ENCODE measurements around the gene STIM1. TPM values are rescaled to one million over a fixed set of nuclear protein-coding genes. Genes with fewer than 3 reads are reported as not detected.

Gene STIM1
- total RNA-seq, 1 experiment from 2014 or later = 15.2 TPM

GRCh38 chr11:3971756-3972404, 116.4 kb downstream of the STIM1 start:
- Histone ChIP-seq H4K5ac (ENCODE audit: insufficient read length, low read depth, low read length) (no peak overlapping the region), H3K9me3 (ENCODE audit: control insufficient read depth, low read depth, low read length) (no peaks in the 10 kb centered on the region), H3K79me1 (ENCODE audit: insufficient read depth, low read depth, low read length, poor library complexity, severe bottlenecking) (no peaks in the 10 kb centered on the region), H4K20me1 (ENCODE audit: control insufficient read depth, insufficient read depth, insufficient read length) (no peaks in the 10 kb centered on the region), H2BK15ac (ENCODE audit: low read depth, low read length) (no peak overlapping the region), H2AK5ac (ENCODE audit: insufficient read length, low read length) (no peak overlapping the region), H3K27me3 (ENCODE audit: insufficient read depth, low read length) (no peaks in the 10 kb centered on the region), H3K23ac (ENCODE audit: insufficient read length, low read depth, low read length) (no peak overlapping the region), H2BK12ac (ENCODE audit: insufficient read length, low read depth, low read length) (no peak overlapping the region), H4K8ac (replicated peaks; ENCODE audit: insufficient read length, low read depth, low read length) (no peak overlapping the region), H3K56ac (ENCODE audit: insufficient read length, low read depth, low read length) (no peak overlapping the region), H3K79me2 (ENCODE audit: insufficient read depth, low read length) (no peaks in the 10 kb centered on the region), H3K4me2 (ENCODE audit: insufficient read depth, insufficient read length, low read length) (no peak overlapping the region), H2BK120ac (ENCODE audit: low read depth, low read length, poor library complexity, severe bottlenecking) (no peak overlapping the region), H3K9ac (ENCODE audit: extremely low read depth, insufficient read length, low read length) (no peak overlapping the region), H3K27ac (ENCODE audit: insufficient read length, low read depth, low read length) (no peak overlapping the region), H3K23me2 (ENCODE audit: insufficient read length, low read depth, low read length, poor library complexity, severe bottlenecking) (no peaks in the 10 kb centered on the region), H3K14ac (ENCODE audit: insufficient read depth, low read length) (no peak overlapping the region), H3K18ac (ENCODE audit: insufficient read length, low read depth, low read length) (no peak overlapping the region), H3K4me1 (ENCODE audit: insufficient read depth, low read length) (no peaks in the 10 kb centered on the region), H2BK5ac (ENCODE audit: insufficient read length, low read length) (no peak overlapping the region), H2AFZ (ENCODE audit: low read length) (no peak overlapping the region), H3K4ac (ENCODE audit: low read depth, low read length) (no peak overlapping the region), H4K91ac (ENCODE audit: insufficient read length, low read depth, low read length) (no peak overlapping the region), H2BK20ac (ENCODE audit: low read depth, low read length, poor library complexity, severe bottlenecking) (no peak overlapping the region), H3T11ph (ENCODE audit: low read length) (no peak overlapping the region)
- H3K36me3 Mint-ChIP-seq (ENCODE audit: insufficient read depth in 1 of 3, low read depth in 3 of 3) = no peaks in the 10 kb centered on the region; a peak in 1 of 7 replicates
- no peaks in the 10 kb centered on the region for H3K9me3 Mint-ChIP-seq
- H3K27ac Mint-ChIP-seq = no peak overlapping the region
- no peak for DNase-seq
- H3K27me3 Mint-ChIP-seq (ENCODE audit: low read depth) = no peaks in the 10 kb centered on the region
- H3K4me3 Mint-ChIP-seq = no peak overlapping the region
- H3K4me1 Mint-ChIP-seq = no peaks in the 10 kb centered on the region; a peak in 1 of 4 replicates
- TF ChIP-seq CTCF (conservative IDR thresholded peaks at IDR 0.05) = no peak
- no CpG with 5 or more reads among the region's 2 CpGs for WGBS (ENCODE audit: extremely low coverage, insufficient read length, low lambda C conversion rate)

All from H9 (cell line).